Spleen (tissue), 11 donors: ENCODE data around the gene SHANK3. TPM values are rescaled to one million over a fixed set of nuclear protein-coding genes. Genes with fewer than 3 reads are reported as not detected.

ENCODE experiments used
- DNase-seq: peaks from one replicate; pipeline ENCODE4 v3.0.0-alpha.2; 2020
- H3K27ac ChIP-seq, 8 donors: fragments of 200-600 bp; sonication (generic) in 7 of 8; 1 replicate in 4 of 8; 2 replicates in 4 of 8; pipeline versions ENCODE4 v1.5.0 to v1.8.0; 2016 to 2021; ENCODE audit warnings: inconsistent platforms in 4 of 8, mild to moderate bottlenecking in 4 of 8, moderate library complexity in 1 of 8
- H3K27me3 ChIP-seq, 7 donors: fragments of 200-600 bp; sonication (generic) in 6 of 7; replicated peaks in 1 of 7; 1 replicate in 4 of 7; 2 replicates in 3 of 7; pipeline versions ENCODE4 v1.5.0 to v1.8.0; 2016 to 2021; ENCODE audit warnings: inconsistent platforms in 3 of 7, mild to moderate bottlenecking in 1 of 7
- H3K36me3 ChIP-seq, 6 donors: fragments of 200-600 bp; sonication (generic) in 5 of 6; 1 replicate in 4 of 6; 2 replicates in 2 of 6; pipeline versions ENCODE4 v1.5.0 to v1.8.0; 2016 to 2021; ENCODE audit warnings: inconsistent platforms in 2 of 6
- H3K4me1 ChIP-seq, 6 donors: fragments of 200-600 bp; sonication (generic) in 5 of 6; 1 replicate in 3 of 6; 2 replicates in 3 of 6; pipeline versions ENCODE4 v1.5.0 to v1.8.0; 2016 to 2021; ENCODE audit warnings: inconsistent platforms in 3 of 6
- H3K4me3 ChIP-seq, 8 donors: fragments of 200-600 bp; sonication (generic) in 7 of 8; 1 replicate in 4 of 8; 2 replicates in 4 of 8; pipeline versions ENCODE4 v1.5.0 to v1.8.0; 2016 to 2021; ENCODE audit warnings: inconsistent platforms in 4 of 8, mild to moderate bottlenecking in 4 of 8, moderate library complexity in 2 of 8
- H3K9me3 ChIP-seq, 8 donors: fragments of 200-600 bp; sonication (generic) in 7 of 8; 1 replicate in 4 of 8; 2 replicates in 4 of 8; pipeline versions ENCODE4 v1.5.0 to v1.8.0; 2016 to 2021; ENCODE audit warnings: inconsistent platforms in 4 of 8
- POLR2A ChIP-seq, 3 donors: fragments of 450-650 bp; IDR thresholded peaks; one replicate each; pipeline ENCODE4 v1.5.1; 2017; ENCODE audit warnings: antibody characterized with exemption in 3 of 3, mild to moderate bottlenecking in 1 of 3
- POLR2AphosphoS5 ChIP-seq, 3 donors: sonication (generic); formaldehyde crosslinking; IDR thresholded peaks; one replicate each; pipeline ENCODE4 v1.5.1; 2017; ENCODE audit warnings: antibody characterized with exemption in 3 of 3
- WGBS, 5 donors: extraction: QIAGEN DNeasy Blood & Tissue Kit in 3 of 5; methylation state at CpG; one replicate each; pipeline versions ENCODE4 v1.1.5 to v1.1.7; 2013 to 2018; 5-methylcytosine and 5-hydroxymethylcytosine counted together
- intact Hi-C: fragments of 100-400 bp; cut with DNase I; formaldehyde crosslinking; loops from one replicate; pipeline ENCODE4 v1.15.0; 2023; ENCODE audit warnings: low total_unique reads
- polyA plus RNA-seq, 3 donors: library from polyadenylated mRNA; stranded (reverse); fragments of 200-250 nt; gene quantifications; one replicate each; pipeline ENCODE4 v1.2.1, GENCODE V29; 2013
- total RNA-seq, 7 donors: library from RNA; depleted of rRNA in 3 of 7; stranded (reverse); fragments of >200 nt in 3 of 7; fragmentation: NEBNext Ultra II Directional in 4 of 7; extraction: Animal tissue kit (Norgen Biotek cat#: 25700) in 4 of 7; gene quantifications; one replicate each; pipeline versions ENCODE4 v1.1.0 to v1.2.1, GENCODE V29; 2016 to 2021
- TF ChIP-seq, protein P1 (sequence below), 11 experiments: fragments of 200-600 bp in 7 of 11; fragments of 450-650 bp in 4 of 11; sonication (generic) in 4 of 11; IDR thresholded peaks in 8 of 11; conservative IDR thresholded peaks in 3 of 11; 1 replicate in 7 of 11; 2 replicates in 4 of 11; pipeline versions ENCODE4 v1.4.0 to v1.8.0; 2016 to 2021; ENCODE audit warnings: antibody characterized with exemption in 11 of 11, inconsistent platforms in 4 of 11, mild to moderate bottlenecking in 1 of 11
- donor health status: healthy with polysubstance abuse.
- donor health status: DM: no; HTN: no; CAD: no; lungs with moderate emphysema.
- donor health status: DM: no; HTN: no; CAD: no.
- donor health status: Bipolar disorder and iron deficiency.
- donor health status: healthy.
- donor health status: DM: no; HTN: no; CAD: no.
- donor health status: DM: yes; HTN: yes; CAD: no.

Gene SHANK3
- total and polyA plus RNA-seq, 10 donors: 9.9 to 264 (median 86.3) TPM

DNA sequence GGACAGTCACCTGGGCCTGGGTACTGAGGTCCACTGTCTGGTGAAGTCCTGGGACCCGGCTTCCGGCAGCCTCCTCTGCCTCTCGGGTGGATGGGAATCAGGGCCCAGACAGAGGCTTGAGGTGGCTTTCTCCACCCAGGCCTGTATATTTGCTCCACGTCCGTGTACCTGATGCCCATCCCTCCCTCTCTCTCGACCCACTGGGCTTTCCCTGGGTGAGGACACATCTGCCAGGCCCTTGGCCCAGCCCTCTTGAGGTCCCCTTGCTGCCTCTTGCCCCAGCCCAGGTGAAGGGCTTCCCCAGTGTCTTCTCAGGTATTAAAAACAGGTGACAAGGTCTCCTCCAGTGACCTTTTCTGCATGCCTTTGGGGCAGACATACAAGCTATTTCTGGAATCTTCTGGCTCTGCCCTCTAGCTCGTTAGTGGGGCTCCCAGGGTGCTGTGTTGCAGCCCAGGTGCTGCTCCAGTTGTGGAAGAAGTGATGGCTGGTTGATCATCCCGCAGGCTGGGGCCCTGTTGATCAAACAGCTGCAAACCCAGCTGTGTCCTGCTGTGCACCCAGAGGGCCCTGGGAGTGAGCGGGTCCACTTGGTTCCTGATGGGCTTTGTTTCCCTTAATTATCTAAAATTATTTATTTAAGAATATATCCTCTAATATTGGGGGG lies 39.9 kb downstream of the SHANK3 start:
- WGBS, 5 donors: 67 to 83% (median 72%) methylated on average over 9 of the region's 9 CpGs
- intact Hi-C loops: no loop called here
- TF ChIP-seq POLR2A (IDR thresholded peaks at IDR 0.05) (no peak), POLR2AphosphoS5 (IDR thresholded peaks at IDR 0.05) (no peak)
- TF ChIP-seq, protein P1, sequence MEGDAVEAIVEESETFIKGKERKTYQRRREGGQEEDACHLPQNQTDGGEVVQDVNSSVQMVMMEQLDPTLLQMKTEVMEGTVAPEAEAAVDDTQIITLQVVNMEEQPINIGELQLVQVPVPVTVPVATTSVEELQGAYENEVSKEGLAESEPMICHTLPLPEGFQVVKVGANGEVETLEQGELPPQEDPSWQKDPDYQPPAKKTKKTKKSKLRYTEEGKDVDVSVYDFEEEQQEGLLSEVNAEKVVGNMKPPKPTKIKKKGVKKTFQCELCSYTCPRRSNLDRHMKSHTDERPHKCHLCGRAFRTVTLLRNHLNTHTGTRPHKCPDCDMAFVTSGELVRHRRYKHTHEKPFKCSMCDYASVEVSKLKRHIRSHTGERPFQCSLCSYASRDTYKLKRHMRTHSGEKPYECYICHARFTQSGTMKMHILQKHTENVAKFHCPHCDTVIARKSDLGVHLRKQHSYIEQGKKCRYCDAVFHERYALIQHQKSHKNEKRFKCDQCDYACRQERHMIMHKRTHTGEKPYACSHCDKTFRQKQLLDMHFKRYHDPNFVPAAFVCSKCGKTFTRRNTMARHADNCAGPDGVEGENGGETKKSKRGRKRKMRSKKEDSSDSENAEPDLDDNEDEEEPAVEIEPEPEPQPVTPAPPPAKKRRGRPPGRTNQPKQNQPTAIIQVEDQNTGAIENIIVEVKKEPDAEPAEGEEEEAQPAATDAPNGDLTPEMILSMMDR (IDR thresholded peaks at IDR 0.05 in 8 of 11, conservative IDR thresholded peaks at IDR 0.05 in 3 of 11): no peak
- Histone ChIP-seq H3K27me3 (no peaks in the 10 kb centered on the region), H3K4me1 (peaks cover 0 to 84% (median 36%) of the 10 kb centered on the region in 6 donors), H3K36me3 (peaks cover 0 to 66% (median 0%) of the 10 kb centered on the region in 6 donors), H3K9me3 (no peaks in the 10 kb centered on the region), H3K27ac (peak overlapping the region in 3 of 8 donors; percentile 3 to 74 (median 21)), H3K4me3 (no peak overlapping the region)
- peak; percentile 56 for DNase-seq

- Histone ChIP-seq H3K9me3 (no peaks in the 10 kb centered on the region), H3K27ac (peak overlapping the region in 3 of 8 donors; percentile 31 to 74 (median 31)), H3K36me3 (peaks cover 0 to 71% (median 0%) of the 10 kb centered on the region in 6 donors), H3K4me1 (peaks cover 0 to 86% (median 36%) of the 10 kb centered on the region in 6 donors), H3K4me3 (no peak overlapping the region), H3K27me3 (no peaks in the 10 kb centered on the region)
- 64 to 88% (median 69%) methylated on average over 13 of the region's 13 CpGs for WGBS, 5 donors
- peak; percentile 70 for DNase-seq
- intact Hi-C loops: no loop called here
- TF ChIP-seq, protein P1 (IDR thresholded peaks at IDR 0.05 in 8 of 11, conservative IDR thresholded peaks at IDR 0.05 in 3 of 11): no peak
- TF ChIP-seq POLR2A (IDR thresholded peaks at IDR 0.05): no peak
- no peak for TF ChIP-seq POLR2AphosphoS5 (IDR thresholded peaks at IDR 0.05)
These were observed 40.4 kb downstream of the SHANK3 start for GRCh38 chr22:50713008-50713385.

GRCh38 chr22:50713571-50714056 lies 41.0 kb downstream of the SHANK3 start:
- peak overlapping the region in 3 of 8 donors; percentile 31 to 74 (median 31) for H3K27ac ChIP-seq

More at GRCh38 chr22:50713571-50714056, 41.0 kb downstream of the SHANK3 start:
- Histone ChIP-seq H3K4me3 (no peak overlapping the region), H3K27me3 (no peaks in the 10 kb centered on the region), H3K36me3 (peaks cover 0 to 67% (median 0%) of the 10 kb centered on the region in 6 donors), H3K9me3 (no peaks in the 10 kb centered on the region), H3K4me1 (peaks cover 0 to 90% (median 39%) of the 10 kb centered on the region in 6 donors)
- intact Hi-C loops: no loop called here
- TF ChIP-seq, protein P1 (IDR thresholded peaks at IDR 0.05 in 8 of 11, conservative IDR thresholded peaks at IDR 0.05 in 3 of 11): no peak
- TF ChIP-seq POLR2AphosphoS5 (IDR thresholded peaks at IDR 0.05) (peak in 1 of 3 donors; percentile 83), POLR2A (IDR thresholded peaks at IDR 0.05) (no peak)
- 74 to 85% (median 80%) methylated on average over 4 to 5 of the region's 5 CpGs for WGBS, 5 donors
- peak; percentile 50 for DNase-seq
